Liver (tissue), 3 donors: ENCODE measurements around the gene EML1.

Source experiments
- CTCF ChIP-seq: fragments of 150-350 bp; IDR thresholded peaks from 2 replicates; pipeline ENCODE4 v1.5.1; 2017; ENCODE audit warnings: improper control_type of control experiment, low read depth, low read length; ENCODE audit not compliant: missing input control
- GABPA ChIP-seq, 2 donors: IDR thresholded peaks in 1 of 2; conservative IDR thresholded peaks in 1 of 2; 2 replicates each; pipeline ENCODE4 v1.6.1; 2016; ENCODE audit warnings: antibody characterized with exemption in 2 of 2, mild to moderate bottlenecking in 1 of 2, moderate library complexity in 1 of 2
- donor health status: healthy.
- donor health status: healthy.

- TF ChIP-seq GABPA (IDR thresholded peaks at IDR 0.05 in 1 of 2, conservative IDR thresholded peaks at IDR 0.05 in 1 of 2) (no peak), CTCF (no peak)
These were observed 18.5 kb upstream of the EML1 start for GRCh38 chr14:99774556-99775307.
